Mesenchymal stem cell (in vitro differentiated cells and primary cell): ENCODE results near the gene ANKH. TPM values are rescaled to one million over a fixed set of nuclear protein-coding genes. Genes with fewer than 3 reads are reported as not detected.
"Not testable (repeated sequence)": the region's sequence is repeated elsewhere in the genome, so short reads cannot be mapped to it uniquely, and the experiment has no call there.

Source experiments
- DNase-seq: peaks from one replicate; pipeline ENCODE4 v3.0.0-alpha.2; 2013
- H2AFZ ChIP-seq: one replicate; pipeline ENCODE4 v1.6.1; 2013; ENCODE audit warnings: low read depth, mild to moderate bottlenecking, control low read depth, inconsistent platforms, low read length, moderate library complexity
- H2AK5ac ChIP-seq: 2 replicates; pipeline ENCODE4 v1.6.1; 2013; ENCODE audit warnings: low read length, moderate library complexity, mild to moderate bottlenecking, inconsistent platforms; ENCODE audit not compliant: severe bottlenecking
- H2BK120ac ChIP-seq: one replicate; pipeline ENCODE4 v1.6.1; 2013; ENCODE audit warnings: low read depth, mild to moderate bottlenecking, inconsistent platforms, low read length, moderate library complexity
- H2BK12ac ChIP-seq, 2 experiments: one replicate each; pipeline ENCODE4 v1.6.1; 2013; ENCODE audit warnings: inconsistent platforms in 2 of 2, low read length in 2 of 2, mild to moderate bottlenecking in 2 of 2, moderate library complexity in 2 of 2, control low read depth in 1 of 2
- H2BK15ac ChIP-seq: one replicate; pipeline ENCODE4 v1.6.1; 2013; ENCODE audit warnings: mild to moderate bottlenecking, low read depth, inconsistent platforms; ENCODE audit not compliant: poor library complexity, severe bottlenecking
- H2BK5ac ChIP-seq: 2 replicates; pipeline ENCODE4 v1.6.1; 2013; ENCODE audit warnings: low read depth, mild to moderate bottlenecking, low read length, control low read depth, inconsistent platforms; ENCODE audit not compliant: poor library complexity, severe bottlenecking
- H3K14ac ChIP-seq, 2 experiments: one replicate each; pipeline ENCODE4 v1.6.1; 2013; ENCODE audit warnings: inconsistent platforms in 2 of 2, low read length in 2 of 2, control low read depth in 1 of 2, mild to moderate bottlenecking in 1 of 2, moderate library complexity in 1 of 2
- H3K18ac ChIP-seq, 2 experiments: one replicate each; pipeline ENCODE4 v1.6.1; 2013; ENCODE audit warnings: inconsistent platforms in 2 of 2, low read length in 2 of 2, control low read depth in 1 of 2, low read depth in 1 of 2, mild to moderate bottlenecking in 1 of 2
- H3K23ac ChIP-seq, 2 experiments: one replicate each; pipeline ENCODE4 v1.6.1; 2013; ENCODE audit warnings: inconsistent platforms in 2 of 2, low read length in 2 of 2, mild to moderate bottlenecking in 2 of 2, moderate library complexity in 2 of 2, control low read depth in 1 of 2
- H3K27ac ChIP-seq: 2 replicates; pipeline ENCODE4 v1.5.1; 2013; ENCODE audit warnings: mild to moderate bottlenecking, moderate library complexity, low read length, control low read depth, inconsistent platforms; ENCODE audit not compliant: poor library complexity, severe bottlenecking
- H3K27me3 ChIP-seq, 2 experiments: 2 replicates each; pipeline versions ENCODE4 v1.6.1 to v1.7.0; 2013; ENCODE audit warnings: low read length in 2 of 2, mild to moderate bottlenecking in 2 of 2, moderate library complexity in 2 of 2, control low read depth in 1 of 2, inconsistent platforms in 1 of 2; ENCODE audit not compliant: control insufficient read depth in 1 of 2, insufficient read depth in 1 of 2
- H3K36me3 ChIP-seq, 2 experiments: 2 replicates each; pipeline versions ENCODE4 v1.6.1 to v1.7.0; 2013; ENCODE audit warnings: low read length in 2 of 2, control low read depth in 1 of 2, inconsistent platforms in 1 of 2, low read depth in 1 of 2, mild to moderate bottlenecking in 1 of 2; ENCODE audit not compliant: insufficient read depth in 2 of 2, control insufficient read depth in 1 of 2
- H3K4ac ChIP-seq, 2 experiments: one replicate each; pipeline ENCODE4 v1.6.1; 2013; ENCODE audit warnings: inconsistent platforms in 2 of 2, low read length in 2 of 2, mild to moderate bottlenecking in 2 of 2, moderate library complexity in 2 of 2, control low read depth in 1 of 2, low read depth in 1 of 2
- H3K4me1 ChIP-seq: 2 replicates; pipeline ENCODE4 v1.6.1; 2013; ENCODE audit warnings: low read depth, low read length, control low read depth; ENCODE audit not compliant: control insufficient read depth, insufficient read depth
- H3K4me2 ChIP-seq: 2 replicates; pipeline ENCODE4 v1.6.1; 2013; ENCODE audit warnings: low read length, mild to moderate bottlenecking, inconsistent platforms; ENCODE audit not compliant: poor library complexity, severe bottlenecking
- H3K4me3 ChIP-seq, 2 experiments: 2 replicates each; pipeline versions ENCODE4 v1.5.1 to v1.7.0; 2013; ENCODE audit warnings: low read length in 2 of 2, mild to moderate bottlenecking in 2 of 2, control low read depth in 1 of 2, low read depth in 1 of 2; ENCODE audit not compliant: insufficient read depth in 1 of 2
- H3K79me1 ChIP-seq: replicated peaks from 2 replicates; pipeline ENCODE4 v1.6.1; 2013; ENCODE audit warnings: mild to moderate bottlenecking, control low read depth, low read length, inconsistent platforms; ENCODE audit not compliant: poor library complexity, severe bottlenecking
- H3K9ac ChIP-seq: 2 replicates; pipeline ENCODE4 v1.7.0; 2013; ENCODE audit warnings: mild to moderate bottlenecking, low read length, moderate library complexity
- H3K9me3 ChIP-seq: 2 replicates; pipeline ENCODE4 v1.7.0; 2013; ENCODE audit warnings: mild to moderate bottlenecking, low read length; ENCODE audit not compliant: control insufficient read depth
- H4K8ac ChIP-seq: one replicate; pipeline ENCODE4 v1.6.1; 2013; ENCODE audit warnings: inconsistent platforms, mild to moderate bottlenecking, low read length, moderate library complexity
- H4K91ac ChIP-seq: one replicate; pipeline ENCODE4 v1.6.1; 2013; ENCODE audit warnings: mild to moderate bottlenecking, low read length, inconsistent platforms
- WGBS: methylation state at CpG from one replicate; pipeline ENCODE4 v1.1.7; 2013; ENCODE audit warnings: mixed read lengths; 5-methylcytosine and 5-hydroxymethylcytosine counted together
- polyA plus RNA-seq, 2 experiments: library from polyadenylated mRNA; stranded (reverse); fragments of 200-250 nt; gene quantifications; one replicate each; pipeline ENCODE4 v1.2.3, GENCODE V29; 2013

Gene ANKH
- polyA plus RNA-seq (2013, experiment 1 of 2): 4.8 TPM
- polyA plus RNA-seq (2013, experiment 2 of 2): 5.1 TPM

DNA sequence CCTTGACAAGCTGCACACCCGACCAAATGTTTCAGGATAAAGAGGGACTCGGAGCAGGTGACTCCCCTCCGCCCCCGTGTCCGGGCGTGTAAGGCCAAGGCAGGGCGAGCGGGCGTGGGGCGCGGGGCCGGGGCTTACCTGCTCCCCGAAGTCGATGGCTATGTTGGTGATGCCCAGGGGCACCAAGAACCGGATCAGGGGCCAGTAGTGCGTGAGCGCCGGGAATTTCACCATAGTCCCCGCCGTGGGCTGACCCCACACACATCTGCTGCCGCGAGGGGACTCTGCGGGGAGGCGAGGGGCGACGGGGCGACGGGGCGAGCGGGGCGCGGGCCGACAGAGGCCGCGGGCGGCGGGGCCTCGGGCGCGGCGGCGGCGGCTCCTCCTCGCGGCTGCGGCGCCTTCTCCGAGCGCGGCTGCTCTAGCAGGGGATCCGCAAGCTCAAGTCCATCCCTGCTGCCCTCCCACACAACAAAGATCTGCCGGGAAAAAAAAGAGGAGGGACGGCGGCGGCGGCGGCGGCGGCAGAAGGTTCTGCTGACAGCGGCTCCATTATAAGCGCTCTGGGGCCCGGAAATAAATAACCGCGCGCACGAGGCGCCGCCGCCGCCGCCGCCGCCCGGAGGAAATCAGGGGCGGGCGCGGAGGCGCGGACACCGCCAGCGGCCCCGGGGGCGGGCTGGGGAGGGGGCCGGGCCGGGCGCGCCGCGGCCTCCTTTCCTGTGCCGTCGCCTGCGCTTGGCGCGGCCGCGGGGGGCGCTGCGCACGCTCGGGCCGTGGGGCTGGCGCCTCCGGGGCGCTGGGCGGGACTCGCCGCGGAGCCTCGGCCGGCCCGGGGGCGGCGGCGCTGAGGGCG is at the start of gene ANKH:
TSS of gene ANKH (minus strand) at position 565 of the 856 bp plus-strand sequence. CDS start at position 234, 331 bp downstream.
- 0% methylated on average over 44 of the region's 115 CpGs for WGBS

DNA sequence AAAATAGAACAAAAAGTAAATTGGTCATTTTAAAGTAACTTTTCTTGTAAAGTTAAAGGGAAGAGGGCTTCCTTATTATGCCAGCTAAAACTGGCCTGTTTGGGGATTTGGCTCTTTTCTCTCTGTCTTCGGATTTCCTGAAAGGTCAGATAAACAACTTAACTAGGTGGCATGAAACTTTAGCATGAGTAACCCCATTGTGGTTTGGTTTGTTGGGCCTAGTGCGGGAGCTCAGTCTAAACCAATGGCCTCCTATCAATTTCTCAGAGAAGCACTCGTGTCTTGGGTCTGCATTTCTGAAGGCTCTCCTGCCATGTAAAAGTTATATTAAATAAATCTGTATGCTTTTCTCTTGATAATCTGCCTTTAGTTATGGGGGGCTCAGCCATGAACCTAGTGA is 48.5 kb upstream of the ANKH start:
- WGBS: 79% methylated on average over 2 of the region's 3 CpGs
- H3K23ac ChIP-seq: no peak overlapping the region
- H3K79me1 ChIP-seq: no peaks in the 10 kb centered on the region
- no peak overlapping the region for H2BK5ac ChIP-seq
- H3K9me3 ChIP-seq: no peaks in the 10 kb centered on the region
- DNase-seq: no peak
- no peak overlapping the region for H2BK120ac ChIP-seq
- no peaks in the 10 kb centered on the region for H3K36me3 ChIP-seq
- H3K27ac ChIP-seq: no peak overlapping the region
- no peak overlapping the region for H2AFZ ChIP-seq
- no peak overlapping the region for H3K14ac ChIP-seq
- H2BK15ac ChIP-seq: no peak overlapping the region
- H3K4me2 ChIP-seq: no peak overlapping the region
- no peak overlapping the region for H3K18ac ChIP-seq
- no peak overlapping the region for H3K4ac ChIP-seq
- H3K4me3 ChIP-seq: no peak overlapping the region
- H4K8ac ChIP-seq: no peak overlapping the region
- no peak overlapping the region for H2BK12ac ChIP-seq
- no peak overlapping the region for H3K9ac ChIP-seq
- H3K27me3 ChIP-seq: no peaks in the 10 kb centered on the region
- peaks cover 5% of the 10 kb centered on the region for H3K4me1 ChIP-seq
- H4K91ac ChIP-seq: no peak overlapping the region
- H2AK5ac ChIP-seq: no peak overlapping the region

More for the DNA sequence above, at the start of gene ANKH:
- peak within 1 kb of the TSS; percentile 82 for H3K4me3 ChIP-seq
- no peaks in the 10 kb centered on the region for H3K9me3 ChIP-seq
- H3K4ac ChIP-seq: peak within 1 kb of the TSS in 1 of 2 experiments; percentile 75
- H3K36me3 ChIP-seq: no peaks in the 10 kb centered on the region
- H3K4me2 ChIP-seq: peak within 1 kb of the TSS; percentile 99
- H3K4me1 ChIP-seq: peaks cover 8% of the 10 kb centered on the region
- peaks cover 0 to 15% of the 10 kb centered on the region in 2 experiments for H3K27me3 ChIP-seq
- peak within 1 kb of the TSS; percentile 36 to 88 for H3K14ac ChIP-seq
- peak within 1 kb of the TSS; percentile 89 to 93 for H3K18ac ChIP-seq
- peak within 1 kb of the TSS; percentile 91 for H3K9ac ChIP-seq
- peak within 1 kb of the TSS; percentile 84 for H4K8ac ChIP-seq
- H3K79me1 ChIP-seq: peaks cover 5% of the 10 kb centered on the region
- DNase-seq: peak; percentile 76
- peak within 1 kb of the TSS; percentile 89 for H2AFZ ChIP-seq
- peak within 1 kb of the TSS; percentile 39 for H4K91ac ChIP-seq
- peak within 1 kb of the TSS in 1 of 2 experiments; percentile 94 for H2BK12ac ChIP-seq
- H2BK15ac ChIP-seq: peak within 1 kb of the TSS; percentile 94
- no peak within 1 kb of the TSS for H3K23ac ChIP-seq
- H2BK5ac ChIP-seq: peak within 1 kb of the TSS; percentile 66
- H2AK5ac ChIP-seq: no peak within 1 kb of the TSS
- H3K27ac ChIP-seq: no peak within 1 kb of the TSS
- peak within 1 kb of the TSS; percentile 73 for H2BK120ac ChIP-seq

DNA sequence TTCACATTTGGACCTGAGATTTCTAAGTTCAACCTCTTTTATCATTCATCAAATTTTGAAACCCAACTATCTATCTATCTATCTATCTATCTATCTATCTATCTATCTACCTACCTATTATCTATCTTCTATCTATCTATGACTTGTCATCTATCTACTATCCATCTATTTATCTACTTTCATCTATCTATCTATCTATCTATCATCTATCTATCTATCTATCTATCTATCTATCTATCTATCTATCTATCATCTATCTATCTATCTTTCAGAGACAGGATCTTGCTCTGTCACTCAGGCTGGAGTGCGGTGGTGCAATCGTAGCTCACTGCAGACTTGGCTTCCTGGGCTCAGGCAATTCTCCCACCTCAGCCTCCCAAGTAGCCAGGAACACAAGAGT is 47.5 kb upstream of the ANKH start:
- 95% methylated on average over 2 of the region's 2 CpGs for WGBS
- H3K9ac ChIP-seq, H3K36me3 ChIP-seq, H3K14ac ChIP-seq, H3K4ac ChIP-seq, H4K8ac ChIP-seq, H2BK120ac ChIP-seq, H2AK5ac ChIP-seq, H3K27ac ChIP-seq, H3K4me3 ChIP-seq, H2AFZ ChIP-seq, H2BK12ac ChIP-seq, H3K18ac ChIP-seq, H3K4me1 ChIP-seq, H3K79me1 ChIP-seq, H2BK15ac ChIP-seq, H3K4me2 ChIP-seq, H3K27me3 ChIP-seq, H2BK5ac ChIP-seq, H4K91ac ChIP-seq, DNase-seq, H3K9me3 ChIP-seq, H3K23ac ChIP-seq: not testable (repeated sequence)

DNA sequence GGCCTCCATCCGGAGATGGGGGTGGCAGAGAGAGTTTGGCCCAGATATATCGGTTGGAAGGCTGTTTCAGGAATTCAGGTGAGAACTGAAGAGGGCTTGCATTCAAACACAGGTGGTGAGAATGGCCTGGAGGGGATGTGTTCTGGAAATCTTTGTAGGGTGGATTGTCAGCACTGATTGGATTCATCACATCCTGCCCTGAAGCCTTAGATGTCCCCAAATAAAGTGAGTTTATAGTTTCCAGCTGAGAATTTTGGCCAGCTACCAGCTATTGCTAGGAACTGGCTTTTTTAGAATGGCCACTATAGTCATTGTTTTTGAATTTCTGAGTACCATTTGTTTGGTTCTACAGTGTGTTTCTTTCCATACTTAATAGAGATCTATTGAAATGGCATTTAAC is 46.1 kb upstream of the ANKH start:
- no peak overlapping the region for H2BK15ac ChIP-seq
- H3K9ac ChIP-seq: no peak overlapping the region
- H4K8ac ChIP-seq: no peak overlapping the region
- H3K36me3 ChIP-seq: no peaks in the 10 kb centered on the region
- no peaks in the 10 kb centered on the region for H3K9me3 ChIP-seq
- peak overlapping the region in 1 of 2 experiments; percentile 13 for H3K4me3 ChIP-seq
- no peaks in the 10 kb centered on the region for H3K79me1 ChIP-seq
- no peak overlapping the region for H3K4me2 ChIP-seq
- no peak overlapping the region for H2BK5ac ChIP-seq
- H3K14ac ChIP-seq: no peak overlapping the region
- H4K91ac ChIP-seq: no peak overlapping the region
- no peak overlapping the region for H2BK120ac ChIP-seq
- H2AFZ ChIP-seq: no peak overlapping the region
- 85% methylated on average over 2 of the region's 2 CpGs for WGBS
- H3K27ac ChIP-seq: no peak overlapping the region
- no peaks in the 10 kb centered on the region for H3K27me3 ChIP-seq
- no peak overlapping the region for H3K23ac ChIP-seq
- H3K4me1 ChIP-seq: peaks cover 5% of the 10 kb centered on the region
- H3K18ac ChIP-seq: no peak overlapping the region
- no peak for DNase-seq
- no peak overlapping the region for H2BK12ac ChIP-seq
- no peak overlapping the region for H2AK5ac ChIP-seq
- H3K4ac ChIP-seq: no peak overlapping the region
